ENCODE measurements around the gene DMP1.

GRCh38 chr4:87601361-87601760 is 48.7 kb upstream of the DMP1 start:
- TF ChIP-seq CTCF (IDR thresholded peaks at IDR 0.05; ENCODE audit: low read length), result no peak
- TF ChIP-seq EZH2 (IDR thresholded peaks at IDR 0.05; ENCODE audit: borderline replicate concordance, low read length), result no peak

Data from OCI-LY1 (cell line).